OCI-LY1 (cell line): ENCODE data around the gene GPR17.

Experiments used
- H2AFZ ChIP-seq: fragments of 200-600 bp; sonication (generic), shearing (Covaris generic); 2 replicates; pipeline ENCODE4 v1.6.0; 2014; ENCODE audit warnings: antibody characterized with exemption, mild to moderate bottlenecking, low read length
- H3F3A ChIP-seq: fragments of 200-600 bp; sonication (generic), shearing (Covaris generic); 2 replicates; pipeline ENCODE4 v1.6.0; 2014; ENCODE audit warnings: mild to moderate bottlenecking, antibody characterized with exemption, low read length, moderate library complexity; ENCODE audit not compliant: insufficient read depth
- H3K27ac ChIP-seq: fragments of 200-600 bp; sonication (generic); 2 replicates; pipeline ENCODE4 v1.5.1; 2014; ENCODE audit warnings: low read length, mixed run types, mild to moderate bottlenecking, low read depth; ENCODE audit not compliant: poor library complexity, severe bottlenecking
- H3K27me3 ChIP-seq: fragments of 200-600 bp; sonication (generic); 2 replicates; pipeline ENCODE4 v1.6.0; 2014; ENCODE audit warnings: antibody characterized with exemption, mild to moderate bottlenecking, low read length, moderate library complexity; ENCODE audit not compliant: insufficient read depth
- H3K36me3 ChIP-seq: fragments of 200-600 bp; sonication (generic); 2 replicates; pipeline ENCODE4 v1.6.1; 2014; ENCODE audit warnings: mild to moderate bottlenecking, antibody characterized with exemption, low read length, moderate library complexity, mixed read lengths; ENCODE audit not compliant: insufficient read depth
- H3K4me1 ChIP-seq: fragments of 200-600 bp; sonication (generic); 2 replicates; pipeline ENCODE4 v1.5.1; 2014; ENCODE audit warnings: mild to moderate bottlenecking, low read length, moderate library complexity; ENCODE audit not compliant: insufficient read depth, severe bottlenecking
- H3K4me2 ChIP-seq: fragments of 200-600 bp; sonication (generic), shearing (Covaris generic); 2 replicates; pipeline ENCODE4 v1.6.1; 2014; ENCODE audit warnings: low read length
- H3K4me3 ChIP-seq: fragments of 200-600 bp; sonication (generic); 2 replicates; pipeline ENCODE4 v1.5.1; 2014; ENCODE audit warnings: low read length, low read depth, mild to moderate bottlenecking, mixed read lengths; ENCODE audit not compliant: poor library complexity, severe bottlenecking
- H3K79me2 ChIP-seq: fragments of 200-600 bp; shearing (Covaris generic); 2 replicates; pipeline ENCODE4 v1.6.1; 2016; ENCODE audit warnings: mixed run types, low read length, mixed read lengths; ENCODE audit not compliant: insufficient read depth
- H3K9ac ChIP-seq: fragments of 200-600 bp; sonication (generic), shearing (Covaris generic); 2 replicates; pipeline ENCODE4 v1.6.1; 2014; ENCODE audit warnings: mild to moderate bottlenecking, low read length, mixed read lengths
- H3K9me2 ChIP-seq: fragments of 200-600 bp; sonication (generic), shearing (Covaris generic); 2 replicates; pipeline ENCODE4 v1.6.1; 2014; ENCODE audit warnings: low read depth, mild to moderate bottlenecking, low read length, mixed read lengths
- H3K9me3 ChIP-seq: fragments of 200-600 bp; shearing (Covaris generic); 2 replicates; pipeline ENCODE4 v1.6.1; 2014; ENCODE audit warnings: low read length, mixed read lengths
- H4K20me1 ChIP-seq: fragments of 200-600 bp; sonication (generic), shearing (Covaris generic); 2 replicates; pipeline ENCODE4 v1.6.0; 2016; ENCODE audit warnings: mild to moderate bottlenecking, low read length; ENCODE audit not compliant: insufficient read depth
- EZH2 ChIP-seq: fragments of 200-600 bp; sonication (generic), shearing (Covaris generic); IDR thresholded peaks from 2 replicates; pipeline ENCODE4 v1.8.0; 2017; ENCODE audit warnings: borderline replicate concordance, mixed run types, mild to moderate bottlenecking, antibody characterized with exemption, low read length, moderate library complexity, mixed read lengths
- TF ChIP-seq, protein P1 (sequence below): fragments of 200-600 bp; sonication (generic), shearing (Covaris generic); IDR thresholded peaks from 2 replicates; pipeline ENCODE4 v1.5.1; 2017; ENCODE audit warnings: mild to moderate bottlenecking, antibody characterized with exemption, low read length, moderate library complexity, mixed read lengths

Gene GPR17

GRCh38 chr2:127658641-127659407 is 12.9 kb downstream of the GPR17 start:
- no peak overlapping the region for H3K4me2 ChIP-seq
- no peak overlapping the region for H3K27ac ChIP-seq
- H4K20me1 ChIP-seq: no peaks in the 10 kb centered on the region
- H2AFZ ChIP-seq: no peak overlapping the region
- no peaks in the 10 kb centered on the region for H3K79me2 ChIP-seq
- no peaks in the 10 kb centered on the region for H3K36me3 ChIP-seq
- no peaks in the 10 kb centered on the region for H3F3A ChIP-seq
- peaks cover 10% of the 10 kb centered on the region; the same call in 1 of the 2 replicates for H3K27me3 ChIP-seq
- H3K4me3 ChIP-seq: no peak overlapping the region
- no peaks in the 10 kb centered on the region for H3K9me3 ChIP-seq
- no peaks in the 10 kb centered on the region for H3K4me1 ChIP-seq
- H3K9ac ChIP-seq: no peak overlapping the region
- TF ChIP-seq, protein P1, sequence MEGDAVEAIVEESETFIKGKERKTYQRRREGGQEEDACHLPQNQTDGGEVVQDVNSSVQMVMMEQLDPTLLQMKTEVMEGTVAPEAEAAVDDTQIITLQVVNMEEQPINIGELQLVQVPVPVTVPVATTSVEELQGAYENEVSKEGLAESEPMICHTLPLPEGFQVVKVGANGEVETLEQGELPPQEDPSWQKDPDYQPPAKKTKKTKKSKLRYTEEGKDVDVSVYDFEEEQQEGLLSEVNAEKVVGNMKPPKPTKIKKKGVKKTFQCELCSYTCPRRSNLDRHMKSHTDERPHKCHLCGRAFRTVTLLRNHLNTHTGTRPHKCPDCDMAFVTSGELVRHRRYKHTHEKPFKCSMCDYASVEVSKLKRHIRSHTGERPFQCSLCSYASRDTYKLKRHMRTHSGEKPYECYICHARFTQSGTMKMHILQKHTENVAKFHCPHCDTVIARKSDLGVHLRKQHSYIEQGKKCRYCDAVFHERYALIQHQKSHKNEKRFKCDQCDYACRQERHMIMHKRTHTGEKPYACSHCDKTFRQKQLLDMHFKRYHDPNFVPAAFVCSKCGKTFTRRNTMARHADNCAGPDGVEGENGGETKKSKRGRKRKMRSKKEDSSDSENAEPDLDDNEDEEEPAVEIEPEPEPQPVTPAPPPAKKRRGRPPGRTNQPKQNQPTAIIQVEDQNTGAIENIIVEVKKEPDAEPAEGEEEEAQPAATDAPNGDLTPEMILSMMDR: no peak
- no peak for TF ChIP-seq EZH2
- no peaks in the 10 kb centered on the region for H3K9me2 ChIP-seq

- Histone ChIP-seq H3K4me2 (no peak overlapping the region), H3K9me2 (no peaks in the 10 kb centered on the region), H2AFZ (no peak overlapping the region), H3K27ac (no peak overlapping the region), H3K4me3 (no peak overlapping the region), H3F3A (no peaks in the 10 kb centered on the region), H3K27me3 (peaks cover 10% of the 10 kb centered on the region; the same call in 1 of the 2 replicates), H3K9me3 (no peaks in the 10 kb centered on the region), H3K4me1 (no peaks in the 10 kb centered on the region), H3K9ac (no peak overlapping the region), H4K20me1 (no peaks in the 10 kb centered on the region), H3K79me2 (no peaks in the 10 kb centered on the region), H3K36me3 (no peaks in the 10 kb centered on the region)
- no peak for TF ChIP-seq EZH2
- TF ChIP-seq, protein P1: no peak
These were observed 13.7 kb downstream of the GPR17 start for GRCh38 chr2:127659408-127660290.

GRCh38 chr2:127660291-127660578 is 14.3 kb downstream of the GPR17 start:
- H3K4me2 ChIP-seq: no peak overlapping the region
- H3K79me2 ChIP-seq: no peaks in the 10 kb centered on the region
- H3K27me3 ChIP-seq: peaks cover 10% of the 10 kb centered on the region; the same call in 1 of the 2 replicates
- no peak overlapping the region for H3K9ac ChIP-seq
- TF ChIP-seq EZH2: no peak
- TF ChIP-seq, protein P1: no peak
- H3F3A ChIP-seq: no peaks in the 10 kb centered on the region
- H3K9me3 ChIP-seq: no peaks in the 10 kb centered on the region
- no peak overlapping the region for H3K27ac ChIP-seq
- H3K9me2 ChIP-seq: no peaks in the 10 kb centered on the region
- H3K4me1 ChIP-seq: no peaks in the 10 kb centered on the region
- H4K20me1 ChIP-seq: no peaks in the 10 kb centered on the region
- no peak overlapping the region for H3K4me3 ChIP-seq
- H3K36me3 ChIP-seq: no peaks in the 10 kb centered on the region
- no peak overlapping the region for H2AFZ ChIP-seq
